ENCODE measurements around the gene PADI2.

The PADI2 gene

DNA sequence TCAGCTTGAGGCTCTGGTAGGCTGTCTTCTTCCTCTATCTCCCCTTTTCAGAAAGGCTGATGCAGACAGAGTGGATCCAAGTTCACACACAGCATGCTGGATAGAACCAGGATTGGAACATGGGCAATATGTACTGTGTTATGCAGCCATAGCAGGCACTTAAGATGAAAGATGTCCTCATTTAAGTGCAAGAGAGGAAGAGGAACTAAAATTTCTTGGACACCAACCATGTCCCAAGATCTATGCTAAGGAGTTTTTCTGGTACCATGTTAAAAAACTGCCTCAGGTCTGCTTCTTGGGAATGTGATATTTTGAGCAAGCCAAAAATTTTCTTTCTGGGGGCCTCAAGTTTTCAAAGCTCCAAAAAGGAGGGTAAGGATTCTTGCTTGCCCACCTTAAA is 66.6 kb downstream of the PADI2 start:
- in situ Hi-C loops (cut with MboI; ENCODE audit: low sequenced_read_pairs, unreplicated experiment), result no loop called here

DNA sequence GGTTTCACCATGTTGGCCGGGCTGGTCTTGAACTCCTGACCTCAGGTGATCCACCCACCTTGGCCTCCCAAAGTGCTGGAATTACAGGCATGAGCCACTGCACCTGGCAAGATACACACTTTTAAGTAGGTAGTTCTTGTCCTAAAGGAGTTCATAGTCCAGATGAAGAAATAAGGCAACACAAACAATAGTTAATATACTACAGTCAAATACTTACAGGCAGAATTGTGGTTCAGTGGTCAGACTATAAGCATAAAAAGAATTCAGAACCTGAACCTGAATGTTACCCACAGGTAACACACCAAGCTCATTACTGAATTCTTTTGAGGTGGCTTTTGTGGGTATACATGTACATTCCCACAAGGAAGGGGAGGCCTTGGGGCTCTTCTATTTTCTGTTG is 67.2 kb downstream of the PADI2 start:
- TF ChIP-seq, protein P1, sequence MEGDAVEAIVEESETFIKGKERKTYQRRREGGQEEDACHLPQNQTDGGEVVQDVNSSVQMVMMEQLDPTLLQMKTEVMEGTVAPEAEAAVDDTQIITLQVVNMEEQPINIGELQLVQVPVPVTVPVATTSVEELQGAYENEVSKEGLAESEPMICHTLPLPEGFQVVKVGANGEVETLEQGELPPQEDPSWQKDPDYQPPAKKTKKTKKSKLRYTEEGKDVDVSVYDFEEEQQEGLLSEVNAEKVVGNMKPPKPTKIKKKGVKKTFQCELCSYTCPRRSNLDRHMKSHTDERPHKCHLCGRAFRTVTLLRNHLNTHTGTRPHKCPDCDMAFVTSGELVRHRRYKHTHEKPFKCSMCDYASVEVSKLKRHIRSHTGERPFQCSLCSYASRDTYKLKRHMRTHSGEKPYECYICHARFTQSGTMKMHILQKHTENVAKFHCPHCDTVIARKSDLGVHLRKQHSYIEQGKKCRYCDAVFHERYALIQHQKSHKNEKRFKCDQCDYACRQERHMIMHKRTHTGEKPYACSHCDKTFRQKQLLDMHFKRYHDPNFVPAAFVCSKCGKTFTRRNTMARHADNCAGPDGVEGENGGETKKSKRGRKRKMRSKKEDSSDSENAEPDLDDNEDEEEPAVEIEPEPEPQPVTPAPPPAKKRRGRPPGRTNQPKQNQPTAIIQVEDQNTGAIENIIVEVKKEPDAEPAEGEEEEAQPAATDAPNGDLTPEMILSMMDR (IDR thresholded peaks at IDR 0.05; ENCODE audit: borderline replicate concordance, control extremely low read depth, extremely low read depth, insufficient read depth, missing control alignments), result no peak
- in situ Hi-C loops (cut with MboI; ENCODE audit: low sequenced_read_pairs, unreplicated experiment), result no loop called here
- DNase-seq (ENCODE audit: low spot score), result no peak

More for the DNA sequence above, 66.6 kb downstream of the PADI2 start:
- DNase-seq (ENCODE audit: low spot score), result no peak
- TF ChIP-seq, protein P1 (IDR thresholded peaks at IDR 0.05; ENCODE audit: borderline replicate concordance, control extremely low read depth, extremely low read depth, insufficient read depth, missing control alignments), result no peak

DNA sequence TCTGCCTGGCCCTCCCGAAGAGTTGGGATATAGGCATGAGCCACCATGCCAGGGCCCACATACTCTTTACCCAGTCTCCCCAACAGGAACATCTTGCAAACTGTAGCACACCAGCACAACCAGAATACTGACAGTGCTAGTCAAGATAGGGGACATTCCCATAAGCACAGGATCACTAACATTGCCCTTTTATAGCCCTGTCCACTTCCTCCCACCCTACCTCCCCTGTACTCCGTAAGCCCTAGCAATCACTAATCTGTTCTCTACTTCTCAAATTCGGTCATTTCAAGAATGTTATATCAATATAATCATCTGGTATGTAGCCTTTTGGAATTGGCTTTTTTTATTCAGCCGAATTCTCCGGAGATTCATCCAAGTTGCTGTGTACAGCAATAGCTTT is 71.3 kb downstream of the PADI2 start:
- in situ Hi-C loops (cut with MboI; ENCODE audit: low sequenced_read_pairs, unreplicated experiment), result loop anchor here (10.0 kb wide), 1 partner anchor 83 kb away; no protein-coding TSS in a partner anchor
- TF ChIP-seq, protein P1 (IDR thresholded peaks at IDR 0.05; ENCODE audit: borderline replicate concordance, control extremely low read depth, extremely low read depth, insufficient read depth, missing control alignments), result no peak
- DNase-seq (ENCODE audit: low spot score), result no peak

DNA sequence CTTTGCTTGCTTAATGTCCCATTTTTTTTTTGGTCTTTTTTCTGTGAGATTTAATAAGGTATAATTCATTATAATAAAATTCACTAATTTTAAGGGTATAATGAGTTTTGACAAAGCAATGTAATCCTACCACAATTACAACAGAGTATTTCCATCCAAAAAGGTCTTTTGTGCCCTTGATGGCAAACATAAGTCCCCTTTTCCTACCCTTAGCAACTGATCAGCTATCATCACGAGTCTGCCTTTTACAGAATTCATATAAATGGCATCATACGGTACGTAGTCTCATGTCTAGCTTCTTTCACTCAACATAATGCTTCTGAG is 73.0 kb downstream of the PADI2 start:
- TF ChIP-seq, protein P1 (IDR thresholded peaks at IDR 0.05; ENCODE audit: borderline replicate concordance, control extremely low read depth, extremely low read depth, insufficient read depth, missing control alignments), result no peak
- no peak for DNase-seq (ENCODE audit: low spot score)
- in situ Hi-C loops (cut with MboI; ENCODE audit: low sequenced_read_pairs, unreplicated experiment), result loop anchor here (10.0 kb wide), 1 partner anchor 81 kb away; no protein-coding TSS in a partner anchor

DNA sequence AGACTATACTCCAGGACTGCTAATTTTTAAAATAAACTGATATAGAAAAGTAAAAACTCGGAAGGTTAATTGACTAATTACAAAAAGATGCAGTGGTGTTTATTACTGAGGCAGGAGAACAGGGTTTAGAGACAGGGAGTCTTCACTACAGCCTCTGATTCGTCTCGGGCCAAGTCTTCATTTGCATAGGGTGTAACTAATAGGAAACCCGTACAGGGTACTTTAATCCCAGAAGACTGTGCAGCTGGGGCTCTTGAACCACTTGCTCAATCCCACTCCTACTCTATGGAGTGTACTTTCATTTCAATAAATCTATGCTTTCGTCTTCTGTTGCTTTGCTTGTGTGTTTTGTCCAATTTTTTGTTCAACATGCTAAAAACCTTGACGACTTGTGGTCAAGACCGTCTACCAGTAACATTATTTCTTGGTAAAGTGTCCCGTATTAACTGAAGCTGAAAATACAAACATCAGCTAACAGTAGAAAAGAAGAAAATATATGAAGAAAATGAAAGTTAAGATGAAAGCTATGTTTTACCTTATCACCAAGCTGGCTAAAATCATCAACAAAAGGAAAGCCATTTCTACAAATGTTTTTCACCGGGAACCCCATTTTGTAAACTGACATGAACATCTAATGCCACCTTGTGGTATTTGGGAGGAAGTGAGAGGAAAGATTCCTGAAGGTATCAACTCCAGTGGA is 73.5 kb downstream of the PADI2 start:
- TF ChIP-seq, protein P1 (IDR thresholded peaks at IDR 0.05; ENCODE audit: borderline replicate concordance, control extremely low read depth, extremely low read depth, insufficient read depth, missing control alignments), result peak; percentile 43
- DNase-seq (ENCODE audit: low spot score), result peak; percentile 49
- in situ Hi-C loops (cut with MboI; ENCODE audit: low sequenced_read_pairs, unreplicated experiment), result loop anchor here (10.0 kb wide), 1 partner anchor 81 kb away; no protein-coding TSS in a partner anchor

DNA sequence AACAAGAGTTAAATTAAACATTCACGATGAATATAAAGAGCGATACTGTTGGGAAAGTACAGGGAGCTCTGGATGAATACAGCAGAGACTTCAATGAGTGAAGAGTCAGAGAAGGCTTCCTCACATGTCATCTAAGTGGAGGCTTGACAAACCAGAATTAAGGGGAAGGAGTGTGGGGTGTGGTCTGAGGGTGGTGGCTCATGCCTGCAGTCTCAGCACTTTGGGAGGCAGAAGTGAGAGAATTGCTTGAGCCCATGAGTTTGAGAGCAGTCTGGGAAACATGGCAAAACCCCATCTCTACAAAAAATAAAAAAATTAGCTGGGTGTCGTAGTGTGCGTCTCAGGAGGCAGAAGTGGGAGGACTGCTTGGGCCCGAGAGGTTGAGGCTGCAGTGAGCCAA is 74.1 kb downstream of the PADI2 start:
- DNase-seq (ENCODE audit: low spot score), result no peak
- in situ Hi-C loops (cut with MboI; ENCODE audit: low sequenced_read_pairs, unreplicated experiment), result loop anchor here (10.0 kb wide), 1 partner anchor 80 kb away; no protein-coding TSS in a partner anchor

More for the DNA sequence above, 74.1 kb downstream of the PADI2 start:
- TF ChIP-seq, protein P1 (IDR thresholded peaks at IDR 0.05; ENCODE audit: borderline replicate concordance, control extremely low read depth, extremely low read depth, insufficient read depth, missing control alignments), result no peak

Measured in GM13976 (cell line).